Breast epithelium (tissue), 4 donors: ENCODE measurements around the gene NIPSNAP3A. TPM values are rescaled to one million over a fixed set of nuclear protein-coding genes. Genes with fewer than 3 reads are reported as not detected.
"Not testable (repeated sequence)": the region's sequence is repeated elsewhere in the genome, so short reads cannot be mapped to it uniquely, and the experiment has no call there.

Experiments used
- DNase-seq, 2 donors: peaks; one replicate each; pipeline ENCODE4 v3.0.0-alpha.2; 2019; ENCODE audit warnings: low spot score in 2 of 2
- H3K27ac ChIP-seq, 2 donors: fragments of 200-600 bp; sonication (generic) in 1 of 2; one replicate each; pipeline ENCODE4 v1.5.1; 2016 to 2019; ENCODE audit warnings: mild to moderate bottlenecking in 1 of 2
- H3K27me3 ChIP-seq, 2 donors: fragments of 200-600 bp; sonication (generic) in 1 of 2; one replicate each; pipeline versions ENCODE4 v1.5.1 to v1.6.0; 2017 to 2019; ENCODE audit warnings: control low read depth in 1 of 2, mild to moderate bottlenecking in 1 of 2
- H3K36me3 ChIP-seq: fragments of 200-600 bp; one replicate; pipeline ENCODE4 v1.5.1; 2019
- H3K4me1 ChIP-seq, 2 donors: fragments of 200-600 bp; sonication (generic); one replicate each; pipeline ENCODE4 v1.5.1; 2016 to 2019; ENCODE audit warnings: control low read depth in 1 of 2
- H3K4me3 ChIP-seq, 3 donors: fragments of 200-600 bp; sonication (generic); 1 replicate in 2 of 3; 2 replicates in 1 of 3; pipeline ENCODE4 v1.5.1; 2016 to 2019; ENCODE audit warnings: mild to moderate bottlenecking in 3 of 3, moderate library complexity in 2 of 3
- H3K9me3 ChIP-seq, 2 donors: fragments of 200-600 bp; sonication (generic) in 1 of 2; one replicate each; pipeline ENCODE4 v1.5.1; 2016 to 2019; ENCODE audit warnings: control low read depth in 1 of 2
- POLR2A ChIP-seq: fragments of 450-650 bp; IDR thresholded peaks from one replicate; pipeline ENCODE4 v1.6.1; 2016; ENCODE audit warnings: antibody characterized with exemption, mild to moderate bottlenecking, moderate library complexity
- POLR2AphosphoS5 ChIP-seq, 3 donors: sonication (generic); formaldehyde crosslinking; IDR thresholded peaks; one replicate each; pipeline ENCODE4 v1.6.1; 2017; ENCODE audit warnings: antibody characterized with exemption in 3 of 3
- intact Hi-C: fragments of 100-400 bp; cut with DNase I; formaldehyde crosslinking; loops from one replicate; pipeline ENCODE4 v1.15.1; 2023; ENCODE audit warnings: low total_unique reads
- total RNA-seq, 3 donors: library from RNA; depleted of rRNA; stranded (reverse); fragments of >200 nt; gene quantifications; one replicate each; pipeline ENCODE4 v1.1.0, GENCODE V29; 2016
- TF ChIP-seq, protein P1 (sequence below), 3 donors: fragments of 450-650 bp; IDR thresholded peaks; one replicate each; pipeline ENCODE4 v1.5.1; 2016 to 2017; ENCODE audit warnings: antibody characterized with exemption in 3 of 3, mild to moderate bottlenecking in 3 of 3, moderate library complexity in 3 of 3

Gene NIPSNAP3A
- total RNA-seq, 3 donors from 2014 or later: 23.1 to 28.2 (median 26.6) TPM

DNA sequence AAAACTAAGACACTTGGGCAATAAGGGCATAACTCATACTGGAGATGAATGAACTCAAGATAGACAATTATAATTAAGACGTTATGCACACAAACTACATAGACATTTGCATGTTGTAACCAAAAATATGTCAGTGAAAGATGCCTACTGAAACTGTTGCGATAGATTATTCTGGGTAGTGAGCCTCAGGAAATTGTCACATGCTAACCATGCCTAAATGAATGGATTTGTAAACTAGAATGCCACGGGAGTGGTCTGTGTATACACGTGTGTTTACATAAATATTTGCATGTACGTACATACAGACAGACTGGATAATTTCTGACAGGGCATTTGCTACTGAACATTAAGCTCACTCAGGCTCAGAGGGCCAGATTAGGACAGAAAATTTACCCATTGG lies 17.7 kb downstream of the NIPSNAP3A start:
- intact Hi-C loops: no loop called here
- no peaks in the 10 kb centered on the region for H3K4me1 ChIP-seq
- H3K27ac ChIP-seq: no peak overlapping the region
- no peaks in the 10 kb centered on the region for H3K27me3 ChIP-seq
- H3K9me3 ChIP-seq: no peaks in the 10 kb centered on the region
- peak overlapping the region in 2 of 3 donors; percentile 69 to 73 for H3K4me3 ChIP-seq
- TF ChIP-seq, protein P1, sequence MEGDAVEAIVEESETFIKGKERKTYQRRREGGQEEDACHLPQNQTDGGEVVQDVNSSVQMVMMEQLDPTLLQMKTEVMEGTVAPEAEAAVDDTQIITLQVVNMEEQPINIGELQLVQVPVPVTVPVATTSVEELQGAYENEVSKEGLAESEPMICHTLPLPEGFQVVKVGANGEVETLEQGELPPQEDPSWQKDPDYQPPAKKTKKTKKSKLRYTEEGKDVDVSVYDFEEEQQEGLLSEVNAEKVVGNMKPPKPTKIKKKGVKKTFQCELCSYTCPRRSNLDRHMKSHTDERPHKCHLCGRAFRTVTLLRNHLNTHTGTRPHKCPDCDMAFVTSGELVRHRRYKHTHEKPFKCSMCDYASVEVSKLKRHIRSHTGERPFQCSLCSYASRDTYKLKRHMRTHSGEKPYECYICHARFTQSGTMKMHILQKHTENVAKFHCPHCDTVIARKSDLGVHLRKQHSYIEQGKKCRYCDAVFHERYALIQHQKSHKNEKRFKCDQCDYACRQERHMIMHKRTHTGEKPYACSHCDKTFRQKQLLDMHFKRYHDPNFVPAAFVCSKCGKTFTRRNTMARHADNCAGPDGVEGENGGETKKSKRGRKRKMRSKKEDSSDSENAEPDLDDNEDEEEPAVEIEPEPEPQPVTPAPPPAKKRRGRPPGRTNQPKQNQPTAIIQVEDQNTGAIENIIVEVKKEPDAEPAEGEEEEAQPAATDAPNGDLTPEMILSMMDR (IDR thresholded peaks at IDR 0.05): no peak
- TF ChIP-seq POLR2A (no peak), POLR2AphosphoS5 (IDR thresholded peaks at IDR 0.05) (no peak)
- H3K36me3 ChIP-seq: no peaks in the 10 kb centered on the region
- no peak for DNase-seq

DNA sequence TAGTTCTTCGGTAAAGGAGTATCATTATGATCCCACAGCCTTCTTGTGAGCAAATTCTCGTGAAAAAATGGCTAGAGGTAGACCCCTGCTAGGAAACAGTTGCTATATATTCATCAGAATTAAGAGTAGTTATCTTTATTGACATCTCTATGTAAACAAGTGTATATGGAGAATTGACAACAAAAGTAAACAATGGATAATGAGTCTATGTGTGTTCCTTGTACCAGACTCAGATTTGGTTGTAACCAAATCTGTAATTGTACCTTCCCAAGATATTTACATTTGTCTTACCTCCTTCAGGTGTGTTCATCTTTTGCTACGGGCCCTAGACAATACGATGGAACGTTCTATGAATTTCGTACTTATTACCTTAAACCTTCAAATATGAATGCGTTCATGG lies 18.5 kb downstream of the NIPSNAP3A start:
- intact Hi-C loops: no loop called here
- Histone ChIP-seq H3K27me3 (no peaks in the 10 kb centered on the region), H3K4me1 (no peaks in the 10 kb centered on the region), H3K27ac (no peak overlapping the region), H3K9me3 (no peaks in the 10 kb centered on the region), H3K4me3 (no peak overlapping the region), H3K36me3 (no peaks in the 10 kb centered on the region)
- no peak for DNase-seq
- TF ChIP-seq POLR2A (no peak), POLR2AphosphoS5 (IDR thresholded peaks at IDR 0.05) (no peak)
- TF ChIP-seq, protein P1 (IDR thresholded peaks at IDR 0.05): no peak

DNA sequence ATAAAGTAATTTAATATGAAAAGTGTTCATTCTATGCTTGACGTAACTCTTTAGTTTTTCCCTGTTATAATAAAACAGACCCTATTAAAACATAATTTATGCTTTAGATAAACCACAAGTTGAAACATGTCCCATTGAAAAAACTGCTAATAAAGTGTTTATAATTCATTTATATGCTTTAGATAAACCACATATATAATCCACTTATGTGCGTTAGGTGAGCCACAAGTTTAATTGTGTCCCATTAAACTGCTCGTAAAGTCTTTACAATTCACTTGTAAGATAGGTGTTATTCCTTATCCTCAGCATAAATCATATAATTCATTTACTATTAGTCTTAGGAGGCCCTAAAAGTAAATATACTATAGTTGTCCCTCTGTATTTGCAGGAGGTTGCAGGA lies 20.0 kb downstream of the NIPSNAP3A start:
- no peak overlapping the region for H3K27ac ChIP-seq
- TF ChIP-seq, protein P1 (IDR thresholded peaks at IDR 0.05): no peak
- TF ChIP-seq POLR2A: no peak
- no peak for TF ChIP-seq POLR2AphosphoS5 (IDR thresholded peaks at IDR 0.05)
- H3K4me1 ChIP-seq: no peaks in the 10 kb centered on the region
- DNase-seq: no peak
- no peak overlapping the region for H3K4me3 ChIP-seq
- intact Hi-C loops: no loop called here
- no peaks in the 10 kb centered on the region for H3K9me3 ChIP-seq
- H3K36me3 ChIP-seq: no peaks in the 10 kb centered on the region
- H3K27me3 ChIP-seq: no peaks in the 10 kb centered on the region

DNA sequence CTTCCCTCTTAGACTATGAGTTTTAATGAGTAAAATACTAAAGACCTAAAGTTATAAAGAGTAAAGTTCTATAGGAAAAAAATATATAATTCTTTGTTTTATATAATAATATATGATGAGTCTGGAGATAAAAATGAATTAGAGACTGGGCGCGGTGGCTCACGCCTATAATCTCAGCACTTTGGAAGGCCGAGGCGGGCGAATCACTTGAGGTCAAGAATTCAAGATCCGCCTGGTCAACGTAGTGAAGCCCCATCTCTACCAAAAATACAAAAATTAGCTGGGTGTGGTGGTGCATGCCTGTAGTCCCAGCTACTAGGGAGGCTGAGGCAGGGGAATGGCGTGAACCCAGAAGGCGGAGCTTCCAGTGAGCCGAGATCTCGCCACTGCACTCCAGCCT lies 21.5 kb downstream of the NIPSNAP3A start:
- H3K36me3 ChIP-seq, DNase-seq, intact Hi-C loops, H3K27ac ChIP-seq, H3K4me1 ChIP-seq, H3K9me3 ChIP-seq, H3K4me3 ChIP-seq, H3K27me3 ChIP-seq: not testable (repeated sequence)

DNA sequence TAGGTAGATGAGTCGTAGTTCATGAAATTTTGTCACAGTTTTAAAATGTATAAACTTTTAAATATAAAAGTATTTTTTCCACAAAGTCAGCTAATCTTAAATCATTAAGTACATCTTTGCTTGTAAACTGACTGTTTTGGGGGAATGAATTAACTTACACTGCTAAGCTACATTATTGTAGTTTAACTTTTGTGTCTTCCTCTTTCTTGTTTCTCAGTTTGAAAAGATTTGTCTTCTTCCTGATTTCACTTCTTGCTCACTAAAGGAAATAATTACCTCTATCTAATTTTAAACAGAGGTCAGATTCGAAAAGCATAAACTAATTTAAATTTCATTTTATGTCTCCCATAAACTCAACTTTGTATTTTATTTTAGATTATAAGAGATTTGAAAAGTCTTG lies 22.2 kb downstream of the NIPSNAP3A start:
- TF ChIP-seq, protein P1 (IDR thresholded peaks at IDR 0.05): no peak
- TF ChIP-seq POLR2A (no peak), POLR2AphosphoS5 (IDR thresholded peaks at IDR 0.05) (no peak)
- intact Hi-C loops: no loop called here
- H3K4me3 ChIP-seq: no peak overlapping the region
- DNase-seq: no peak
- no peaks in the 10 kb centered on the region for H3K36me3 ChIP-seq
- H3K4me1 ChIP-seq: no peaks in the 10 kb centered on the region
- no peaks in the 10 kb centered on the region for H3K9me3 ChIP-seq
- H3K27me3 ChIP-seq: no peaks in the 10 kb centered on the region
- H3K27ac ChIP-seq: no peak overlapping the region
